ACC112 (cell line): ENCODE data around the gene SLCO1B3.

ENCODE experiments used
- H2AFZ ChIP-seq: fragments of 200-600 bp; sonication (generic); one replicate; pipeline ENCODE4 v1.6.0; 2017; ENCODE audit warnings: antibody characterized with exemption, low read length; ENCODE audit not compliant: unreplicated experiment
- H3K27ac ChIP-seq: fragments of 200-600 bp; sonication (generic); 2 replicates; pipeline ENCODE4 v1.5.1; 2014; ENCODE audit warnings: low read depth, mild to moderate bottlenecking, antibody characterized with exemption, low read length, moderate library complexity
- H3K27me3 ChIP-seq: fragments of 200-600 bp; sonication (generic); 2 replicates; pipeline ENCODE4 v1.6.1; 2014; ENCODE audit warnings: mild to moderate bottlenecking, antibody characterized with exemption, low read length, moderate library complexity, mixed read lengths; ENCODE audit not compliant: insufficient read depth
- H3K36me3 ChIP-seq: fragments of 200-600 bp; sonication (generic); 2 replicates; pipeline ENCODE4 v1.6.1; 2016; ENCODE audit warnings: mild to moderate bottlenecking, antibody characterized with exemption, low read length, moderate library complexity, mixed read lengths; ENCODE audit not compliant: insufficient read depth
- H3K4me1 ChIP-seq: fragments of 200-600 bp; sonication (generic); one replicate; pipeline ENCODE4 v1.6.1; 2016; ENCODE audit warnings: low read length, mixed read lengths; ENCODE audit not compliant: insufficient read depth, unreplicated experiment, control insufficient read depth
- H3K4me3 ChIP-seq: fragments of 200-600 bp; sonication (generic); 2 replicates; pipeline ENCODE4 v1.5.1; 2014; ENCODE audit warnings: mild to moderate bottlenecking, low read depth, low read length
- H3K79me2 ChIP-seq: fragments of 200-600 bp; sonication (generic); one replicate; pipeline ENCODE4 v1.6.0; 2016; ENCODE audit warnings: low read length; ENCODE audit not compliant: control insufficient read depth, unreplicated experiment, insufficient read depth

The SLCO1B3 gene

DNA sequence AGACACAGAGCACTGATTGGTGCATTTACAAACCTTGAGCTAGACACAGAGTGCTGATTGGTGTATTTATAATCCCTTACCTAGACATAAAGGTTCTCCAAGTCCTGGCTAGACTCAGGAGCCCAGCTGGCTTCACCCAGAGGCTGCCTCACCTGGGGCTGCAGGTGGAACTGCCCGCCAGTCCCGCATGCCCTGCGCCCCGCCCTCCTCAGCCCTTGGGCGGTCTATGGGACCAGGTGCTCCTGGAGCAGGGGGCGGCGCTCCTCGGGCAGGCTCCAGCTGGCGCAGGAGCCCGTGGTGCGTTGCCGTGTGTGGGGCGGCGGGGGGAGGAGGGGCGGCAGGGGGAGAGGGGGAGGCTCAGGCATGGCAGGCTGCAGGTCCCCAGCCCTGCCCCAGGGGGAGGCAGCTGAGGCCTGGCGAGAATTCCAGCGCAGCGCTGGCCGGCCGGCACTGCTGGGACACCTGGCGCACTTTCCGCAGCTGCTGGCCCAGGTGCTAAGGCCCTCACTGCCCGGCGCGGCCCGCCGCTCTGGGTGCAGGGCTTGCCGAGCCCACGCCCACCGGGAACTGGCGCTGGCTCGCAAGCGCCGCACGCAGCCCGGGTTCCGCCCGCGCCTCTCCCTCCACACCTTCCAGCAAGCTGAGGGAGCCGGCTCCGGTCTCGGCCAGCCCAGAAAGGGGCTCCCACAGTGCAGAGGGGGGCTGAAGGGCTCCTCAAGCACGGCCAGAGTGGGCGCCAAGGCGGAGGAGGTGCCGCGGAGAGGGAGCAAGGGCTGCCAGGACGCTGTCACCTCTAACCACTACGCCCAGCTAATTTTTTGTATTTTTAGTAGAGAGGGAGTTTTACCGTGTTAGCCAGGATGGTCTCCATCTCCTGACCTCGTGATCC, 3.1 kb upstream of the SLCO1B3 start:
- no peaks in the 10 kb centered on the region for H3K4me1 ChIP-seq

DNA sequence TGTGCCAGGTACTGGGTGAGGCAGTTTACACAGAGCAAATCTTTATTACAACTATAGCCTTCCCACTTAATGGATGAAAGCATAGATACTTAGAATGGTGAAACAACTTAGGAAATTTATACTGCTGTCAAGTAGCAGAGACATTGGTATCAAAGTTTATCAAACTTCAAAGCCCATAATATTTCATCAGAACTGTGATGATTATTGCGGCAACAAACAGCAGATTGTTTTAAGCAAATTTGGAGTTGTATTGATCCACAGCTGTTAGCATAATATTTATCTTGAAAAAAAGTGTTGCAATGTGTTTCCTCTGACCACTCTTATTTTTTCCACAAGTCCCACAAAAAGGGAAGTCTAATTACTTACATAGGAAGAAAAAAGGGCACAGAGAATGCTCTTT, 2.0 kb upstream of the SLCO1B3 start:
- Histone ChIP-seq H3K27ac (no peak overlapping the region), H3K4me1 (no peaks in the 10 kb centered on the region), H3K4me3 (no peak overlapping the region), H3K36me3 (no peaks in the 10 kb centered on the region), H2AFZ (no peak overlapping the region), H3K27me3 (no peaks in the 10 kb centered on the region), H3K79me2 (no peaks in the 10 kb centered on the region)

More for the DNA sequence above, 3.1 kb upstream of the SLCO1B3 start:
- H2AFZ ChIP-seq = no peak overlapping the region
- no peaks in the 10 kb centered on the region for H3K79me2 ChIP-seq
- no peak overlapping the region for H3K4me3 ChIP-seq
- no peaks in the 10 kb centered on the region for H3K36me3 ChIP-seq
- no peak overlapping the region for H3K27ac ChIP-seq
- no peaks in the 10 kb centered on the region for H3K27me3 ChIP-seq

DNA sequence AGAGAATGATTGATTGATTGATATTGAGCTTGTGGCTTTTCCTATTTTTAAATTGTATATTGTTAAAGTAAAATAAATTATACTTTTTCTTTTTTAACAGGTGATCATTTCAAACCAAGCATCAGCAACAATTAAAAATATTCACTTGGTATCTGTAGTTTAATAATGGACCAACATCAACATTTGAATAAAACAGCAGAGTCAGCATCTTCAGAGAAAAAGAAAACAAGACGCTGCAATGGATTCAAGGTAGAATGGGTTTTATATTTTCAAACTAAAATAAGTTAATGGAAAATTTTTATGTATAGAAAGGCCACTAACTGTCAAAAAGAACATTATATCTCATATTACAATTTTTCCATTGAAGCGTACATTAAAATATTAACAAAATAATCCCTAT, 5.1 kb downstream of the SLCO1B3 start:
- Histone ChIP-seq H2AFZ (no peak overlapping the region), H3K4me3 (no peak overlapping the region), H3K36me3 (no peaks in the 10 kb centered on the region), H3K27me3 (no peaks in the 10 kb centered on the region), H3K79me2 (no peaks in the 10 kb centered on the region), H3K4me1 (no peaks in the 10 kb centered on the region), H3K27ac (no peak overlapping the region)

DNA sequence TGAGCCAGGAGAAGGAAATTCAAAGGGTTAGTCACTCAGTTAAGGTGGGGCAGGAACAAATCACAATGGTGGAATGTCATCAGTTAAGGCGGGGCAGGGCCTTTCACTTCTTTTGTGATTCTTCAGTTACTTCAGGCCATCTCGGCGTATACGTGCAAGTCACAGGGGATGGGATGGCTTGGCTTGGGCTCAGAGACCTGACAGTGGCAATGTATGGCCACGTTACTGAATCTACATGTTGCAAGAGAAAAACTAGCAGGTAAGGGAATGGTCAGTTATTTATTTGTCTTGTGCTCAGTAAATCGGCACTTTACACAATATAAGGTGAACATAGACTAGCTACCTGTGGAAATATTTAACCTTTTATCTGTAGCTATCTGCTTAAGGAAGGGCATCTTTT, 11.9 kb downstream of the SLCO1B3 start:
- no peaks in the 10 kb centered on the region for H3K36me3 ChIP-seq
- H2AFZ ChIP-seq = no peak overlapping the region
- H3K4me3 ChIP-seq = no peak overlapping the region
- H3K4me1 ChIP-seq = no peaks in the 10 kb centered on the region
- H3K27ac ChIP-seq = no peak overlapping the region
- no peaks in the 10 kb centered on the region for H3K79me2 ChIP-seq
- no peaks in the 10 kb centered on the region for H3K27me3 ChIP-seq

DNA sequence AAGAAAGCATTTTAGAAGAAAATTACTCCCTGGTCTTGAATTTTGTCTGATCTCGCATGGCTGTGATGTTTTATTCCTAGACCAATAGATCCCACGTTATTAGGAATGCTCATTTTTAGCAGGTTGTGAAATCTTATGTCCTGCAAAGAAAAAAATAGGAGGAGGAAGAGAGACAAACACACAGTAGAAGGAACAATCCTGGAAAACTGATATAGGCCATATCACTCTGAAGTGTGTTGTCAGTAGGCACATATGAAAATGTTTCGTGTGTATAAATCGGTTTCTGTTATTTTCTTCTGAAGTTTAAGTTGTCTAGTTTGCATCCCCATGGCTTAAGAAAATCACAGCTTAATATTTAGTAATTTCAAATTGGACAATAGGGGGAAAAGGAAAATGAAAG, 12.4 kb downstream of the SLCO1B3 start:
- H3K27ac ChIP-seq = no peak overlapping the region
- no peaks in the 10 kb centered on the region for H3K4me1 ChIP-seq
- no peaks in the 10 kb centered on the region for H3K79me2 ChIP-seq
- H3K27me3 ChIP-seq = no peaks in the 10 kb centered on the region
- no peak overlapping the region for H2AFZ ChIP-seq
- H3K36me3 ChIP-seq = no peaks in the 10 kb centered on the region
- H3K4me3 ChIP-seq = no peak overlapping the region

DNA sequence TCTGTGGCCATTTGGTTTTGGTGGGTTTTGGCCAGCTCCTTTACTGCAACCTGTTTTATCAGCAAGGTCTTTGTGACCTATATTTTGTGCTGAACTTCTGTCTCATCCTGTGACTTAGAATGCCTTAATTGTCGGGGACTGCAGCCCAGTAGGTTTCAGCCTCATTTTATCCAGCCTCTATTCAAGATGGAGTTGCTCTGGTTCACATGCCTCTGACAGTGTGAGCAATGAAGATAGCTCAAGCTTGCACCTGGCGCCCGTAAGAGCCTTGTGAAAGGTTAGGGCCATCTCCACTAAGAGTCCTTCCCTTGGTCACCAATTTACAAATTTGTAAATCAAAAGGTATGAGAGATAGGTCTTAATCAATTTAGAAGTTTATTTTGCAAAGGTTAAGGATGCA, 19.4 kb downstream of the SLCO1B3 start:
- Histone ChIP-seq H3K36me3 (no peaks in the 10 kb centered on the region), H3K27ac (no peak overlapping the region), H3K27me3 (no peaks in the 10 kb centered on the region), H3K4me3 (no peak overlapping the region), H2AFZ (no peak overlapping the region), H3K79me2 (no peaks in the 10 kb centered on the region), H3K4me1 (no peaks in the 10 kb centered on the region)

DNA sequence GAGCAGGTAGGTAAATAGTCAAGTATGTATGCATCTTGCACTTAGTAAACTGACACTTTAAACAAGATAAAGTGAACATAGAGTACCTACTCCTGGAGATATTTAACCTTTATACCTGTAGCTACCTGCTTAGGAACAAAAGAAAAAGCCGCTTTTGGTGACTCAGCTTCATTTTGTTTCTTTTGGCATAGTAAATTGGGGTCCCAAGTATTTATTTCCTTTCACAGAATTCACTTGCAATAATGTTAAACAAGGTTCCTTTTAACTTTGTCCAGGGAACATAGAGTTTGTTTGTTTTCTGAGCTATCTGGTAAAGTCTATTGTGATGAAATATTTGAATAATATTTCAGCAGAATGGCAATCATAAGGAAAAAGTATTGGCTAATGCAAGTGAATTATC, 20.0 kb downstream of the SLCO1B3 start:
- H3K4me3 ChIP-seq = no peak overlapping the region
- H3K4me1 ChIP-seq = no peaks in the 10 kb centered on the region
- no peak overlapping the region for H3K27ac ChIP-seq
- no peaks in the 10 kb centered on the region for H3K79me2 ChIP-seq
- H3K36me3 ChIP-seq = no peaks in the 10 kb centered on the region
- no peak overlapping the region for H2AFZ ChIP-seq
- no peaks in the 10 kb centered on the region for H3K27me3 ChIP-seq

DNA sequence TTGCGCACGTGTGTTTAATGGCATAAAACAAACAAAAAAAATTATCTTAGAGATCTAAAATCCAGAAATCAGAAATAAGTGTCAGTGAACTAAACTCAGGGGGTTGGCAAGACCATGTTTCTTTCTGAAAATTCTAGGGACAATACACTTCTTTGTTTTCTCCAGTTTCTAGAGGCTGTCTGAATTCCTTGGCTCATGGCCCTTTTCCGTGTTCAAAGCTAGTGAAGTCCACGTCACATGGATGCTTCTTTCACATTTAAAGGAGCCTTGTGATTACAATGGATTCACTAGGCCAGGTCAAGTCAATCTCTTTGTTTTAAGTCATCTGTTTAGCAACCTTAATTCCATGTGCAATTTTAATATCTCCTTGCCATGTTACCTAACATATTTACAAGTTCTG, 22.4 kb downstream of the SLCO1B3 start:
- Histone ChIP-seq H2AFZ (no peak overlapping the region), H3K4me3 (no peak overlapping the region), H3K36me3 (no peaks in the 10 kb centered on the region), H3K4me1 (no peaks in the 10 kb centered on the region), H3K27me3 (no peaks in the 10 kb centered on the region), H3K79me2 (no peaks in the 10 kb centered on the region), H3K27ac (no peak overlapping the region)

DNA sequence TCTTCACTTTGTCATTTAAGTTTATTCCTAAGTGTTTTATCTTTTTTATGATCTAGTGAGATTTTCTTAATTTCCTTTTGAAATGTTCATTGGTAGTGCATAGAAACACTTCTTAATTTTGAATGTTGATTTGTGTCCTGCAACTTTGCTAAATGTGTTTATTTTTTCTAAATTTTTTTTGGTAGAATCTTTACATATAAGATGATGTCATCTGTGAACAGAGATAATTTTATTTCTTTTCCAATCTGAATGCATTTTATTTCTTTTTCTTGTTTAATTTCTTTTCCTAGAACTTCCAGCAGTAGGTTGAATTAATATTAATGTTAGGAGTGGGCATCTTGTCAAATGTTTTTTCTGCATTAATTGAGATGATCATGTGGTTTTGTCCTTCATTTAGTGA, 42.1 kb downstream of the SLCO1B3 start:
- Histone ChIP-seq H3K4me3 (no peak overlapping the region), H3K79me2 (no peaks in the 10 kb centered on the region), H2AFZ (no peak overlapping the region), H3K36me3 (no peaks in the 10 kb centered on the region), H3K4me1 (no peaks in the 10 kb centered on the region), H3K27me3 (no peaks in the 10 kb centered on the region), H3K27ac (no peak overlapping the region)

DNA sequence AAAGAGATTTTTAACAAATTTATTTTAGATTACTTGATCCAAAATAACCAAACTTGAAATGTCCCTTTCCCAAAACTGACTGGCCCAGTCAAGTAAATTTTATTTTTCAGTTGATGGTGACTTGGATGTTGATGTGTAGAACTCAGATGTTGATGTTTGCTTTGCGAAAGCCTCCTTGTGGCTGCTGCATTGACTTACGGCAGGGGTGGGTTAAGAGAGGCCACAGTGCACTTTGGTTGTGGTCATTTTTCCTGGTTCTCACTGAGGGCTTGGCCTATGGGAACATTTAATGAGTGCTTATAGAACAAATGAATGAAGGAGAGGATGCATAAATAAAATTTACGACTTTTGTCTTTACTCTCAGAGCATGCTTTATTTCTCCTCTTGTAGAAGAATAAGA, 52.6 kb downstream of the SLCO1B3 start:
- no peaks in the 10 kb centered on the region for H3K79me2 ChIP-seq
- no peaks in the 10 kb centered on the region for H3K4me1 ChIP-seq
- H3K36me3 ChIP-seq = no peaks in the 10 kb centered on the region

DNA sequence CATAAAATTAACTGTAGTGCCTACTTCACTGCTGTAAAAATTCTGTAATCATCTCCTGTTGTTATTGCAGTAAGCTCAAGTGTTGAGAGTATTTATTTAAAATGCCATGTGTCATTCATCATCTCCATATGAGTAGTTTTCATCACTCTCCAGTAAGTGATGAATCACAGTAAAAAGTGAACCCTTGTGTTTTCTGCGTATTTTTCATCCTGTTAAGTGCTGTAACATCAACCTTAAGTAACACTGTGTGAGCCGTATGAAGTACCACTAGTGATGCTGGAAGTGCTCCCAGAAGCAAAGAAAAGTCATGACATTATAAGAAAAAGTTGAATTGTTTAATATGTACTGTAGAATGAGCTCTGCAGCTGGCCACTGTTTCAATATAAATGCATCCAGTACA, 55.4 kb downstream of the SLCO1B3 start:
- Histone ChIP-seq H3K79me2 (no peaks in the 10 kb centered on the region), H3K4me3 (no peak overlapping the region), H3K36me3 (no peaks in the 10 kb centered on the region), H3K4me1 (no peaks in the 10 kb centered on the region), H2AFZ (no peak overlapping the region), H3K27ac (no peak overlapping the region), H3K27me3 (0 out of 2 replicates have a peak, but pooled peaks cover under 1% of the 10 kb centered on the region)

More for the DNA sequence above, 52.6 kb downstream of the SLCO1B3 start:
- Histone ChIP-seq H3K27ac (no peak overlapping the region), H2AFZ (no peak overlapping the region), H3K27me3 (peaks cover 5% of the 10 kb centered on the region; the same call in 1 of the 2 replicates), H3K4me3 (no peak overlapping the region)
